Posterior vena cava (tissue), 2 donors: ENCODE data around the gene SYTL3. TPM values are rescaled to one million over a fixed set of nuclear protein-coding genes. Genes with fewer than 3 reads are reported as not detected.
"Not testable (repeated sequence)": the region's sequence is repeated elsewhere in the genome, so short reads cannot be mapped to it uniquely, and the experiment has no call there.

Experiments
- DNase-seq: peaks from one replicate; pipeline ENCODE4 v3.0.0-alpha.2; 2020; ENCODE audit warnings: low spot score
- intact Hi-C, 2 donors: fragments of 100-400 bp; cut with DNase I; formaldehyde crosslinking; loops; one replicate each; pipeline versions ENCODE4 v1.14.1 to v1.14.2; 2022 to 2023
- total RNA-seq, 2 donors: library from RNA; stranded (reverse); fragmentation: NEBNext Ultra II Directional; extraction: Animal tissue kit (Norgen Biotek cat#: 25700); gene quantifications; one replicate each; pipeline ENCODE4 v1.2.1, GENCODE V29; 2021
- donor health status: DM: yes; HTN: yes; CAD: no.
- donor health status: DM: yes; HTN: yes; CAD: no.

SYTL3 gene
- total RNA-seq, 2 donors from 2014 or later, result 2.0 to 6.5 TPM

DNA sequence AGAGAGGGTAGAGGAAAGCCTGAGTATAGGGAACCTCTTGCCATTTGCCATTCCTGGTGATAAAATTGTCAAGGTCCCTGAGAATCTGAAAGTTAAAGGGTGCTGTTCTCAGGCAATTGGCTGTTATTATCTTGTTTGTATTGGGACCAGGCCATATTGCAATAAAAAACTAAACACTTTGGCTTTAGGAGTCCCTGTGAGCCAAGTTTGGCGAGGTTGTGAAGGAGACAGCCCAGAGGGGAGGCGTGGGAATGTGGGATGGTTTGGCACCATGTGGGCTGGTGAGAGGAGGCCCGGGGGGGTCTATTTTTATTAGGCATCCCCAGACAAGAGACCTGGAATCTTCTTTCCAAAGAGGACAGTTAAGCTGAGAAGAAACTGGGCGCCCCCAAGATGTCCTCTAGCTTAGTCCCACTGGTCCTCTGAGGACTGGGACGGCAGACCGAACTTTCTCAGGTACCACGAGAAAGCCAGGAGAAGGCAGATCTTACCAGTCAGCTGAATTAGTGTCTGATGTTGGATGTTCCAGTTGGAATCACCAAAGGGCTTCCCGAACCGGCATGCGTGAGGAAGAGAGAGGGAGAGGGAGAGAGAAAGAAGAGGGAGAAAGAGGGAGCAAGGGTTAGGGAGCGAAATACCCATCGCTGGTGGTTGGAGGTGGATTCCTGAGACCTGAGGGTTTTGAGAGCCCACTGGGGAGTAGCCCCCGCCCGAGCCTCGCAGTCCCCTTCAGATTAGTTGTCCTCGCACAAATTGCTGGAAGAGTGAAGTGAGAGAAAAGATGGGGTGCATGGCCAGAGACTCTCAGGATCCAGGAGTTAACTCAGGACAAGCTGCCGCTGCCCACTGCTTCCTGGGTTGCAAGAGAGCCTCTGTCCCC lies 29.7 kb upstream of the SYTL3 start:
- no peak for DNase-seq
- intact Hi-C loops, result no loop called here

DNA sequence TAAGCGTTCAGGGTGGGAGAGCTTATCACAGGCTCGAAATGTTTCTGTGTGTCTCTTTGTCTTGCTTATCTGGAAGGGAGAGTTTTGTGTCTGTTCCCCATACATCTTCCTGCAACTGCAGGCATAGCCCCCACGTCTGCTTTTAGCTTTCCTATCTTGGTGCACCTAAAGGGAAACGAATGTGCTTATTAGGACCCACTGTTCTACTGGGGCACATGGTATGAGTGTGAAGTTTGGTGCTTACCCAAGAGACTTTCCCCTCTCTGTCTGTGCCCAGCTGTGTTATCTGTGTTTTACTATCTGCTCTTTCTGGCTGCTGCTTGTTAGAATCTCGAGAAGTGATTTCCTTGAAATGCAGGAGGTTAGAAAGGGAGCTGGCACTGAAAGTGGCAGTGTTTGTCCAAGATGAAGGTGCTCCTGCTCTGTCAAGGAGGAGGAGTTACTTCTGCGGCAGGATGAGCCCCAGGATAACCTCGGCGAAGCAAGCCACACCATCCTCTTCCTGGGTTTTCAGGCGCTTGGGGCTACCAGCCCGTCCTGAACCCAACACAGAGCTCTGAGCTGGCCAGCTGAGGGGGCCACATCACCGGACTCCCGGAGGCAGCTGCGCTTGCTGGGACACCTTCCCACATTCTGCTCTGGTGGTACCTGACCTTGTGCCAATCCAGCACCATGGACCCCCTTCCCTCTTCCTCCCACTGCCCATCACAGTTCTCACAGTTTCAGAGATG lies 28.7 kb upstream of the SYTL3 start:
- intact Hi-C loops, result no loop called here
- no peak for DNase-seq

DNA sequence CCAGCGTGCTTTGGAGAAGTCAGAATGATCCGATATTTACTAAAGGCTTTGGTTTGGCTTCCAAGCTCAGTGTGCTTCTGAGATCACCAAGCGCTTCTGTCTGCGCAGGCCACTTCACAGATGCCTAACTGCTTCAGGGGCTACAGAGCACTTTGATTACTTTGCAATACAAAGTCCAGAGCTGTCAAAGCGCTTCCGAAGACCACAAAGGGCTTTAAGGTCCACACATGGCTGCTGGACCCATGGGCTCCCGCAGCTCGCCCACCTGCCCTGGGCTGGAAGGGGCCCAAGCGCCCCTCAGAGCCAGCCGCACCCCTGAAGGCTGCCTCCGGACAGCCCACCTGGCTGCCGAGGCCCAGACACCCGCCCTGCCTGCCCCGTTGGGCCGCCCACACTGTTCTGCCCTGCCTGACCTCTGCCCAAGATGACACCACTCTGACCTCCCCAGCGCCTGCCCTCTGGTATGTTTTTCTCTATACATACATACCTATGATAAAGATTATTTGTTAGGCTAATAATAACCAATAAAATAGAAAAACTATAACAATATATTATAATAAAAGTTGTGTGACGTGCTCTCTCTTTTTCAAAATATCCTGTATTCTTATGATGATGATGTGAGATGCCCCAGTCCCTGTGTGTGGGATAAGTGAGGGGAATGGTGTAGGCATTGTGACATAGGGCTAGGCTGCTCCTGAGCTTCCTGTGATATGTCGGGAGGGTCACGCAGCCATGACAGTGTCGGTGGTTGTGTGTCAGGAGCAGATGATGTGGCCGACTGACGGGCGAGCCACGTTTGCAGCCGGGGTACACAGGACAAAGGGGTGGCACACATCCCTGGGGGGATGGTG lies 27.9 kb upstream of the SYTL3 start:
- no peak for DNase-seq
- intact Hi-C loops, result no loop called here

DNA sequence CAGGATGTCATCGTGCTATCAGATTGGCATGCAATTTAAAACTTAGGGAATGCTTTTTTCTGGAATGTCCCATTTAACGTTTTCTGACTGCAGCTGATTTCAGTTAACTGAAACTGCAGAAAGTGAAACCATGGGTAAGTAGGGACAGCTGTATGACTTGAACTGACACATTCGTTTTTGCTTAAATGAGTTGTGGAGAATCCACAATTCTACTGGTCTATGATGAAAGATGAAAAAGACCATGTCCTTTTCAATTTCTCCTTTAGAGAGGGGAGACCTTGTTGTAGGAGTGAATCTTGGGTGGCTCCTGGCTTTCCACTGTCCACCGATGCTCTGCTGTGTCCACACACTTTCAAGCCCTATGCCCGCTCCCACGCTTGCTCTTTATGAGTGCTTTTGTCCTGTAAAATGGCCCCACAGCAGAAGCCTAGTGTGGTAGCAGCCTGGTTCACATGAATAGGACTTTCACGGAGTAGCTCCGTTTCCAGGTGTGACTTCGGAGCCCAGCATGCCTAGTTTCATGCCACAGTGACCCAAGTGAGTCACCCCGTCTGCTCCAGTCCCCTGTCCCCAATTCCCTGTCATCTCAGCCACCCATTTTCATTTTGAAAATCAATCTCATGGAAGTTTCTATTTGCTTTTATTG lies 27.2 kb upstream of the SYTL3 start:
- intact Hi-C loops, result no loop called here
- no peak for DNase-seq

DNA sequence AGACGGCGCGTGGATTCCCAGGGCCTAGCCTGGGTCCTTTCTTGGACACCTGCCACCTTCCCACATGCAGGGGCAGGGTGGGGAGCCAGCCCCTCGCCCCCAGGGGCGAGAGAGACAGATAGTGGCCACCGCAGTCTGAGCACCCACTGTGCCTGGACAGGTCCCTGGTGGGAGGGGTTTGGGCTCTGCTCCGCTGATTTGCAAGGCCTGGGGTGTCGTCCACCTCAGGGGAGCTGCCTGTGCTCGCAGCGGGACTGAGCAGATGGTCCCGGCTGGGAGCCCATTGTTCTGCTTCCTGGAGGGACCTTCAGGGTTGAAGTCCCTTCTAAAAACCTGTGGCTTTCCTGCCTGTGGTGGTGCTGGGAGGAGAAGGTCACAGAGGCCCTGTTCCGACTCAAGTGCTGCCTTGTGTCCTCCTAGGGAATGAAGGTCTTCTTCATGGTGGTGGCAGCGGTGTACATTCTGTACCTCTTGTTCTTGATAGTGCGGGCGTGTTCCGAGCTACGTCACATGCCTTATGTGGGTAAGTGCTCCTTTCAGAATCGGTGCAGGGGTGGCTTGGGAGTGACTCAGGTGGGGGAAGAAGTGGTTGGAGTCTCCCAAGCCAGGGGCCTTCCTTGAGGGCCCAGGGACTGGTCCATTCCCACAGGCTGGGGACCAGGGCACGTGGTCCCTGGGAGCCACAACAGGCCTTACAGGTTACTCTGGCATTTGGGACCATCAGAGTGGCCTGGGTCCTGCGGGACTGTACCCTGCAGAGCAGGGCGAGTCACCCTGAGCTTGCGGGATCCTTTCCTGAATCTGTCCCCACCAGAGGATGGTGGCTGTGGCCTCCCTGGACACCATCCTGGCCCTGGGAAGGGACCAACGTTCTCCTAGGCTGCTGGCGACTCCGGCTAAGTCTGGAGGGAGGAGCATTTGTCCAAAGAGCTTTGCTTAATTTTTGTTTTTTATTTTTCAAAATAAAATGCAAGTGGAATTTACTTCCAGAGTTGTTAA lies 24.9 kb upstream of the SYTL3 start:
- no peak for DNase-seq
- intact Hi-C loops, result no loop called here

DNA sequence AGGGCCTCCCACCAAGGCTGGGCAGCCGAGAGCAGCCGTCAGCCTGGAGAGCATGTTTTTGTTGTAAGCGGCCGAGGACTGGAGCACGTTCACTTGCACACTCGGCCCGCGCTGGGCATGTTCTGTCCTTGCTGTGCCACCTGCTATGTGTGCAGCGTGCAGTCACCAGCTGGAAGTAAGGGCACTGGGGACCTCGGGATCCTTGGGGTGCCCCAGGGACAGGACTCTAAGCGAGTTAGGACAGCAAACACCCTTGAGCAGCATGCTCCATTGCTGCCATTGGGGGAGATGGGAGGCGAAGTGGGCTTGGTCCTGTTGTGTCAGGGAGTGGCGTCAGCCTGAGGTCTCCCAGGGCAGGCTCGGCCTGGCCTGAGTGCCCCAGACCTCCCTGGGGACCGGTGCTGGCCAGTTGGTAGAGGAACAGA lies 24.0 kb upstream of the SYTL3 start:
- DNase-seq, result no peak
- intact Hi-C loops, result no loop called here

DNA sequence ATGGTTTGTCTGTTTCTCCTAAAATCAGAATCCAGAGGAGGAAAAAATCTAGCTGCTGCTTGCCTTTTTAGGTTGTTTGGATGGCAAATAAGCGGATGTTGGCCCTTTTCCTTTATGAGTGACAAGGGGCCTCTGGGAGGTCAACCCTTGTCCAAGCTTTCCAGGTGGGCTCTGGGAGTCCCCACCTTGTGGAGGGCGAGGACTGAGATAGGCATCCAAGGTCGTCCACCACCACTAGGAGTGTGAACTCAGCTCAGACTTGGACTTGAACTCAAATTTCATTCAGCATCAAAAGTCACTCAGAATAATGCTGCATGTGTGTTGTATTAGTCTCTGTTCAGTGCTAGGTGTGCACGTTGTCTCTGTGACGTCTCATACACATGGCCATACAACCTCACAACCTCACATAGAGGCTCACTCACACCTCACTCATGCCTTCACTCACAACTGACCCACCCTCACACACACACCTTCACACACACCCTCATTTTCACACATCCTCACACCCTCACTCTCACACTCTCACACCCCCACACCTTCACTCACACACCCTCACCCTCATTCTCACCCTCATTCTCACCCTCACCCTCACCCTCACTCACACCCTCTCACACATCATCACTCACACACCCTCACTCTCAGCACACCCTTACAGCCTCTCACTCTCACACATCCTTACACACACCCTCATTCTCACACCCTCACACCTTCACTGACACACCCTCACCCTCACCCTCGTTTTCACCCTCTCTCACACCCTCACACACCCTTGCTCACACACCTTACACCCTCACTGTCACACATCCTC lies 23.3 kb upstream of the SYTL3 start:
- intact Hi-C loops, result no loop called here
- DNase-seq, result no peak

DNA sequence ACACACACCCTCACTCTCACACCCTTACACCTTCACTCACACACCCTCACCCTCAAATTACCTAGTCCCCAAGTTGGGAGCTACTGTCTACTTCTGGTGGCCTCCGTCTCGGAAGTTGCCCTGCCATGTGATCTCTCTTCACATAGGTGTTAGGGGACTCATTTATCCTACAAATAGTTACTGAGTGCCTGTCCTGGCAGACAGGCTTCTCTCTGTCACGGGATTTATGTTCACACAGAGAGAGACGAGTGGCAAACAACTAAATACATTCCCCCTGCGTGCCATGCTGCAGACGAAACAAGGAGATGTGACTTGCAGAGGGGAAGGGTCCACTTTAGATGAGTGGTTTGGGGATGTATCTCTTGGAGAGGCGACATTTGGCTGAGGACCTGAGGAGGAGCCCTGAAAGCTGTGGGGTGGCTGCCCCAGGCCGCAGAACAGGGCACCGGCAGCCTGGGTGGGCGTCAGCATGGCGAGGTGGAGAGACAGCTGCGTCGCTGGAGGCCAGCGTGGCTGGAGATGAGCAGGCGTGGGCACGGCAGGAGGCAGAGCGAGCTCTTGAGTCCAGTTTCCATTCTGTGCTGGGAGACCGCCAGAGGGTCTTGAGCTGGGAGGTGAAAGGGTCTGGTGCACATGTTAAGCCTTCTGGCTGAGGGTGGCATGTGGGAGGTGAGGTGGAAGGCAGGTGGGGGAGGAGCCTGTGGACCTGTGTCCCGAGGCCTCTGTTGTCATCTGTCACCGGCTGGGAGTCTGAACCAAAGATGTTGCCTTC lies 22.5 kb upstream of the SYTL3 start:
- DNase-seq, result no peak
- intact Hi-C loops, result no loop called here

DNA sequence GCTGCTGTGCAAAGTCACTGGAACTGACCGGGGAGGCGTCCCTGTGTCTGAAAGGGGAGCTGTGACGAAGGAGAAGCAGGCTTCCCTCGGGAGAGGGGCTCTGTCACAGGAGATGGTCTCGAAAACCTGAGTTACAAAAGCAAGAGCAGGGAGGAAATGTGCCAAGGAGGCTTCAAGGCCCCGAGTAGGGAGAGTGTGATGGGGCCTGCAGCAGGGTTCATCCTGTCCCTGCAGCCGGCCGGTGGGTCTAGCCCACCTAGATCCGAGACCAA lies 22.0 kb upstream of the SYTL3 start:
- intact Hi-C loops, result no loop called here
- no peak for DNase-seq

DNA sequence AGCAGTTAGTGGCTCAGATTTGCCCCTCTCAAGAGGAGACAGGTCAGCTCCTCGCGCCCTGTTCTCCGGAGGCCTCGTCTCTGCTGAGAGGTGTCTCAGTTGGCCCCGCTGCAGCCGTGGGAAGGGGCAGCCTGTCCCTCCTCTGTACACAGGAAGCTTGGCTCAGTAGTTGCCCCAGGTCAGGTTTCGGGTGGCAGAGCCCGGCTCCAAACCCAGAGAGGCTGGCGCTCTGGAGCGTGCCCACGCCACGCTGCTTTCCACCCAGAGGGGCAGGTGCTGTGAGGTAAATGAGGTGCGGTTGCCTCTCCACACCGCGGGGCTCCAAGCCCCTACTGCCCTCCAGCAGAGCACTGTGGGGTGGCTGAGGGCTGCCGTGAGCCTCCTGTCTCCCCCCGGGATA lies 21.3 kb upstream of the SYTL3 start:
- DNase-seq, result no peak

DNA sequence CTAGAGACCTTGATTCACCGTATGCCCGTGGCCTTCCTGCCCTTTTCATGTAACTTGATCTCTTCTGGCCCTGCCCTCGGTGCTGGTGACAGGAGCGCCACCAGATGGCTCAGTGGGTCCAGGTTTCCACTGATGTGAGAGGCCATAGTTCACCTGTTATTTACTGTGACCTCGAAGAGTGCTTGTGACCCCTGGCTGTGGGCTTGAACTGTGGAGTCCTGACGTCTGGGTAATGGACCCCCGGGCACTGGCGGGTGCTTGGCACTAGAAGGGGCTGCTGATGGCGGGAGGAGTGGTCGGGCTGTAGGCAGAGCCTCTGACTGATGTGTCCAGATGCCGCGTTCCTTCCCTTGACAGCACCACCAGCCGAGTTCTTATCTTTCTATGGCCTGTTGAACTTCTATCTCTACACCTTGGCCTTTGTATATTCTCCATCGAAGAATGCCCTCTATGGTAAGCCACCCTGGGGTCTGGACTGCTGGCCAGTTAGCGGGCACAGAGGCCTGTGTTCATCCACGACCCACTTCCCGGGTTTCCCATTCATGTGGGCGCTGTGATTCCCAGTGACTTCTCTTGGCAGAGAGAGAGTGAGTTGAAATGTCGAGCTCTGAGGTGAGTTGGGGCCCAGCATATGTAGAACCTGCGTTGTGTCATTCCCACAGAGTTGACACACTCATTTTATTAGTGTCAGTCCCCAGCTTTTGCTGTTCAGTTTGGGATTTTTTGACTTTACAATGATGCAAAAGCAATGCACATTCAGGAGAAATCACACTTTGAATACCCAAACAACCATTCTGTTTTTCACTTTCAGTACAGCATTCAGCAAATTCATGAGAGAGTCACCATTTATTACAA lies 20.3 kb upstream of the SYTL3 start:
- intact Hi-C loops, result no loop called here
- DNase-seq, result no peak

More for the DNA sequence above, 21.3 kb upstream of the SYTL3 start:
- intact Hi-C loops, result no loop called here

DNA sequence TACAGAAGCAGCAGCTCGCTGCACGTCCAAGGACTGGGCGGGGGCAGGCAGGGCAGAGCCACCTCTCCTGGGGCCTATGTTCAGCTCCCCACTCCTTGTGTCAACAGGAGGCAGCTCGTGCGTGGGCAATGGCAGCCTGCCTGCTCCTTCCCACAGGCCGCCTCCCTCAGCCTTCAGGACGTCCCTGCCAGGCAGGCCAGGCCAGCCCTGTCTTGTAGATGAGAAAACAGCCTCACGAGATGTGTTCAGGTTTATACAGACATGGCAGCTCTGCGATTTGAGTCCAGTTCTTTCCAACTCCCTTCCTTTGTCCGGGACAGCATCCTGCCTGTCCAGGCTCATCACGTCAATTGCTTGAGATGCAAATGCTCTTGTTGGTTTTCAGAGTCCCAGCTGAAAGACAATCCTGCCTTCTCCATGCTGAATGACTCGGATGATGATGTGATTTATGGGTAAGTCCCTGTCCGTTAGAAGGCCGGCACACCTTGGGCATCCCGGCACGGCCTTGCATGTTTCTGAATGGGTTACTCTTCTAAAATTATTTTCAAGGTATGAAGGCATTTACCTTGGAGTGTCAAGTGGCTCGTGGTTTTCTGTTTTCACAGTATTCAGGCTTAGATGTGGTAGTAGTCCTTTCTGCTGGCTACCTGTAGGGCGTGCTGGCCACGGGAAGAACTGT lies 18.8 kb upstream of the SYTL3 start:
- intact Hi-C loops, result no loop called here
- peak; percentile 91 for DNase-seq

DNA sequence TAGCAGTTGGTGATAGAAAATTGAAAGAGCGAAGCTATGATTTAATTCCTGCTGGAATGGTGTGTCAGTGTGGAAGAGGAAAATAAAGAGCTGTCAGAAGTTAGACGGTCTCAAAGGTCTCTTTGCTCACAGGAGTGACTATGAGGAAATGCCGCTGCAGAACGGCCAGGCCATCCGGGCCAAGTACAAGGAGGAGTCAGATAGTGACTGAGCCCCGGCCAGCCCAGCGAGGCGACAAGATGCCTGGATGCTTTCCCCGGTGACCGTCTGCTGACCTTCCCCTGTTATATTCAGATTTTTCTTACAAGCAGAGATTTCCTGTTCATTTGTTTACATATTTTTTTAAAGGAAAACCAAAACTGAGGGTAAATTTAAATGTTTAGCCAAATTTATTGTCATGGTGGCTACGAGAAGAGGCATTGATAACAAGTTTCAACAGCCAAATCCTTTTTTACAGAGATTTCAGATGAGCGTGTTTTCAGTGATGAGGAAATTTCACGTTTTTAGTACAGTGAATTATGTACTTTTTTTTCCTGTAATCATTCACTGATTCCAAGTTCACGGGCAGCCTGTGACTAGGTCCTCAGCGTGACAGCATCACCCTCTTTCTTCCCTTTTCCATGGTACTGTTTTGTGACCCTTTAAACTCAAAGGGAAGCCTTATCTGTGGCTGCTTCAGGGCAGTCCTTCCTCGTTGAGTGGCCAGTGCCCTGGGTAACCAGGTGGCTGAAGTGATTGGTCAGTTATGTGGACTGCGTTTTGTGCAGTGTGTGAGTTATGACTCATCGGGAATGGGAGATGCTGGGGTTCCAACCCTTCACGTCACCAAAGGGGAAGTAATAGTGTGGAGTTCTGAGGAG lies 17.9 kb upstream of the SYTL3 start:
- peak; percentile 94 for DNase-seq
- intact Hi-C loops, result no loop called here

DNA sequence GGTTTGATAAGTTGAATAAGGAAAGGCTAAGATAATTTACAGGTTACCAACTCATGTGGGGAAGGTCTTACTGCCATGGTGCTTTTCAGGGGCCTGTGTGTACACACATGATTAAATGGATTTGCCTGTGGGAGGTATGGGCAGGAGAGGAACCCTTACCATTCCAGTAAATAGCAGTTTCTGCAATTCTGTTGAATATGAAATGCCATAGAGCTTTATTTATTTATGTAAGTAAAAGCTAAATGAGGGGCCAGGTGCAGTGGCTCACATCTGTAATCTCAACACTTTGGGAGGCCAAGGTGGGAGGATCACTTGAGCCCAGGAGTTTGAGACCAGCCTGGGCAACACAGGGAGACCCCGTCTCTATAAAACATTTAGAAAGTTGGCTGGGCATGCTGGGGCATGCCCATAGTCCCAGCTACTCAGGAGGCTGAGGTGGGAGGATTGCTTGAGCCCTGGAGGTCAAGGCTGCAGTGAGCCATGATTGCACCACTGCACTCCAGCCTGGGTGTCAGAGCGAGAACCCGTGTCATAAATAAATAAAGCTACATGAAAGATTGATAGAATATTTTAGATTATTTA lies 17.2 kb upstream of the SYTL3 start:
- intact Hi-C loops, DNase-seq: not testable (repeated sequence)
